Measurements from ENCODE around the gene DCTN1.

Gene DCTN1

GRCh38 chr2:74328573-74328972, 51.5 kb downstream of the DCTN1 start:
- no peak for TF ChIP-seq CTCF (IDR thresholded peaks at IDR 0.05; ENCODE audit: low read length, missing control alignments)
- no peak overlapping the region for H3K4me3 ChIP-seq (replicated peaks; ENCODE audit: low read depth, low read length)
- no peak for DNase-seq (ENCODE audit: low read depth)

- TF ChIP-seq CTCF (IDR thresholded peaks at IDR 0.05; ENCODE audit: low read length, missing control alignments) = no peak
Measured at GRCh38 chr2:74328074-74328473, 52.0 kb downstream of the DCTN1 start.

GRCh38 chr2:74327627-74328026, 52.5 kb downstream of the DCTN1 start:
- no peak for TF ChIP-seq CTCF (IDR thresholded peaks at IDR 0.05; ENCODE audit: low read length, missing control alignments)
- H3K4me3 ChIP-seq (replicated peaks; ENCODE audit: low read depth, low read length) = no peak overlapping the region
- no peak for DNase-seq (ENCODE audit: low read depth)

More at GRCh38 chr2:74328074-74328473, 52.0 kb downstream of the DCTN1 start:
- DNase-seq (ENCODE audit: low read depth) = no peak
- H3K4me3 ChIP-seq (replicated peaks; ENCODE audit: low read depth, low read length) = no peak overlapping the region

GRCh38 chr2:74327199-74327598, 52.9 kb downstream of the DCTN1 start:
- no peak for DNase-seq (ENCODE audit: low read depth)
- no peak overlapping the region for H3K4me3 ChIP-seq (replicated peaks; ENCODE audit: low read depth, low read length)
- TF ChIP-seq CTCF (IDR thresholded peaks at IDR 0.05; ENCODE audit: low read length, missing control alignments) = no peak

GRCh38 chr2:74325815-74326214, 54.3 kb downstream of the DCTN1 start:
- no peak for DNase-seq (ENCODE audit: low read depth)
- no peak for TF ChIP-seq CTCF (IDR thresholded peaks at IDR 0.05; ENCODE audit: low read length, missing control alignments)
- H3K4me3 ChIP-seq (replicated peaks; ENCODE audit: low read depth, low read length) = no peak overlapping the region

GRCh38 chr2:74321737-74322136, 58.4 kb downstream of the DCTN1 start:
- DNase-seq (ENCODE audit: low read depth) = no peak
- TF ChIP-seq CTCF (IDR thresholded peaks at IDR 0.05; ENCODE audit: low read length, missing control alignments) = no peak
- no peak overlapping the region for H3K4me3 ChIP-seq (replicated peaks; ENCODE audit: low read depth, low read length)

- H3K4me3 ChIP-seq (replicated peaks; ENCODE audit: low read depth, low read length) = no peak overlapping the region
- DNase-seq (ENCODE audit: low read depth) = no peak
- no peak for TF ChIP-seq CTCF (IDR thresholded peaks at IDR 0.05; ENCODE audit: low read length, missing control alignments)
Measured at GRCh38 chr2:74317701-74318100, 62.4 kb downstream of the DCTN1 start.
